GM23338 (cell line): ENCODE results near the gene TBC1D14. TPM values are rescaled to one million over a fixed set of nuclear protein-coding genes. Genes with fewer than 3 reads are reported as not detected.
A peak's percentile ranks its signal among the peaks of the same experiment; 100 is the strongest.

Experiments used
- ATAC-seq: fragments of 200-7000 bp; cut with Tn5 transposase; 3 replicates; pipeline ENCODE4 v1.9.1; 2020
- DNase-seq: peaks from one replicate; pipeline ENCODE4 v3.0.0-alpha.2; 2015; ENCODE audit warnings: low spot score
- H2AFZ ChIP-seq: fragments of 200-600 bp; sonication (generic); 2 replicates; pipeline ENCODE4 v1.8.0; 2016; ENCODE audit warnings: antibody characterized with exemption, mild to moderate bottlenecking, moderate library complexity
- H3F3A ChIP-seq: fragments of 200-600 bp; sonication (generic); replicated peaks from 2 replicates; pipeline ENCODE4 v1.8.0; 2017; ENCODE audit warnings: antibody characterized with exemption, mixed run types, low read depth
- H3K27ac ChIP-seq: fragments of 200-600 bp; sonication (generic); 2 replicates; pipeline ENCODE4 v1.6.1; 2016; ENCODE audit warnings: low read depth
- H3K27me3 ChIP-seq: fragments of 200-600 bp; sonication (generic); 2 replicates; pipeline ENCODE4 v1.8.0; 2016; ENCODE audit warnings: mild to moderate bottlenecking, mixed run types, moderate library complexity; ENCODE audit not compliant: insufficient read depth
- H3K36me3 ChIP-seq: fragments of 200-600 bp; sonication (generic); 2 replicates; pipeline ENCODE4 v1.8.0; 2016; ENCODE audit warnings: mild to moderate bottlenecking; ENCODE audit not compliant: insufficient read depth
- H3K4me1 ChIP-seq: fragments of 200-600 bp; sonication (generic); 2 replicates; pipeline ENCODE4 v1.8.0; 2016; ENCODE audit warnings: mild to moderate bottlenecking, moderate library complexity; ENCODE audit not compliant: insufficient read depth
- H3K4me2 ChIP-seq: fragments of 200-600 bp; sonication (generic); 2 replicates; pipeline ENCODE4 v1.7.1; 2017; ENCODE audit warnings: mixed run types
- H3K4me3 ChIP-seq: fragments of 200-600 bp; sonication (generic); 2 replicates; pipeline ENCODE4 v1.6.1; 2016; ENCODE audit warnings: mixed run types
- H3K79me2 ChIP-seq: fragments of 200-600 bp; sonication (generic); replicated peaks from 2 replicates; pipeline ENCODE4 v1.8.0; 2017; ENCODE audit warnings: mild to moderate bottlenecking; ENCODE audit not compliant: insufficient read depth
- H3K9me2 ChIP-seq: fragments of 200-600 bp; sonication (generic); 2 replicates; pipeline ENCODE4 v1.8.0; 2017; ENCODE audit not compliant: insufficient read depth
- H4K20me1 ChIP-seq: fragments of 200-600 bp; sonication (generic); replicated peaks from 2 replicates; pipeline ENCODE4 v1.8.0; 2017; ENCODE audit warnings: mild to moderate bottlenecking; ENCODE audit not compliant: insufficient read depth
- H3K27ac Mint-ChIP-seq: 2 replicates; pipeline ENCODE4 v1.8.0; 2020; ENCODE audit warnings: inconsistent platforms, mild to moderate bottlenecking, moderate library complexity, mixed read lengths
- H3K27me3 Mint-ChIP-seq: 3 replicates; pipeline ENCODE4 v1.8.0; 2022; ENCODE audit warnings: low read depth, mild to moderate bottlenecking, moderate library complexity, mixed read lengths, inconsistent platforms; ENCODE audit not compliant: insufficient read depth, poor library complexity
- H3K36me3 Mint-ChIP-seq: 3 replicates; pipeline ENCODE4 v1.8.0; 2021; ENCODE audit warnings: low read depth, mild to moderate bottlenecking, inconsistent platforms, moderate library complexity, mixed read lengths
- H3K4me1 Mint-ChIP-seq: 3 replicates; pipeline ENCODE4 v1.8.0; 2020; ENCODE audit warnings: mild to moderate bottlenecking, inconsistent platforms, mixed read lengths
- H3K4me3 Mint-ChIP-seq: 3 replicates; pipeline ENCODE4 v1.8.0; 2021; ENCODE audit warnings: moderate library complexity, mild to moderate bottlenecking, inconsistent platforms, mixed read lengths
- H3K9me3 Mint-ChIP-seq: 3 replicates; pipeline ENCODE4 v1.8.0; 2020; ENCODE audit warnings: moderate library complexity, mild to moderate bottlenecking, inconsistent platforms, mixed read lengths
- CREB1 ChIP-seq: fragments of 250-450 bp; sonication (Bioruptor Pico); IDR thresholded peaks from 2 replicates; pipeline ENCODE4 v1.5.0; 2020; ENCODE audit warnings: low read depth, mild to moderate bottlenecking, moderate library complexity
- EZH2 ChIP-seq: fragments of 200-600 bp; sonication (generic); IDR thresholded peaks from one replicate; pipeline ENCODE4 v1.8.0; 2017; ENCODE audit warnings: antibody characterized with exemption, mild to moderate bottlenecking, low read depth; ENCODE audit not compliant: unreplicated experiment
- EZH2phosphoT487 ChIP-seq: fragments of 200-600 bp; sonication (generic); IDR thresholded peaks from one replicate; pipeline ENCODE4 v1.8.1; 2018; ENCODE audit warnings: antibody characterized with exemption; ENCODE audit not compliant: unreplicated experiment
- JUNB ChIP-seq: IDR thresholded peaks from one replicate; pipeline ENCODE4 v1.6.1; 2016; ENCODE audit warnings: antibody characterized with exemption; ENCODE audit not compliant: unreplicated experiment
- NANOG ChIP-seq: IDR thresholded peaks from 2 replicates; pipeline ENCODE4 v1.6.1; 2016; ENCODE audit warnings: antibody characterized with exemption, borderline replicate concordance
- POLR2AphosphoS5 ChIP-seq: IDR thresholded peaks from 2 replicates; pipeline ENCODE4 v1.6.1; 2016; ENCODE audit warnings: antibody characterized with exemption, low read depth
- STAT1 ChIP-seq: IDR thresholded peaks from one replicate; pipeline ENCODE4 v1.6.1; 2016; ENCODE audit warnings: antibody characterized with exemption; ENCODE audit not compliant: unreplicated experiment
- ZNF114 ChIP-seq: fragments of 250-450 bp; sonication (Bioruptor Pico); IDR thresholded peaks from 2 replicates; pipeline ENCODE4 v1.5.0; 2020; ENCODE audit warnings: mild to moderate bottlenecking, moderate library complexity
- ZNF331 ChIP-seq: fragments of 250-450 bp; sonication (Bioruptor Pico); IDR thresholded peaks from 2 replicates; pipeline ENCODE4 v1.5.0; 2020; ENCODE audit warnings: low read depth, mild to moderate bottlenecking, moderate library complexity
- polyA plus RNA-seq: library from polyadenylated mRNA; unstranded; fragments of >200 nt; fragmentation: Nextera tagmentation; extraction: Ambion mirVana; gene quantifications from 2 replicates; pipeline ENCODE4 v1.2.1, GENCODE V29; 2016
- total RNA-seq: library from RNA; depleted of rRNA; stranded (reverse); fragments of >200 nt; shearing (Covaris generic); gene quantifications from 2 replicates; pipeline ENCODE4 v1.2.3, GENCODE V29; 2014
- TF ChIP-seq, protein P1 (sequence below): IDR thresholded peaks from 2 replicates; pipeline ENCODE4 v1.6.1; 2016; ENCODE audit warnings: antibody characterized with exemption
- TF ChIP-seq, protein P2 (sequence below): fragments of 250-450 bp; sonication (Bioruptor Pico); IDR thresholded peaks from 2 replicates; pipeline ENCODE4 v1.5.0; 2020; ENCODE audit warnings: mild to moderate bottlenecking, moderate library complexity
- TF ChIP-seq, protein P3 (sequence below), 2 experiments: fragments of 200-600 bp in 1 of 2; sonication (generic) in 1 of 2; conservative IDR thresholded peaks; 2 replicates each; pipeline versions ENCODE4 v1.5.1 to v1.6.1; 2016 to 2017; ENCODE audit warnings: antibody characterized with exemption in 2 of 2, low read depth in 2 of 2, mild to moderate bottlenecking in 2 of 2, moderate library complexity in 1 of 2
- TF ChIP-seq, protein P4 (sequence below): IDR thresholded peaks from one replicate; pipeline ENCODE4 v1.6.1; 2018; ENCODE audit warnings: antibody characterized with exemption; ENCODE audit not compliant: unreplicated experiment

The TBC1D14 gene
- total and polyA plus RNA-seq, 2 experiments from 2014 or later: 18.2 to 59.7 TPM

DNA sequence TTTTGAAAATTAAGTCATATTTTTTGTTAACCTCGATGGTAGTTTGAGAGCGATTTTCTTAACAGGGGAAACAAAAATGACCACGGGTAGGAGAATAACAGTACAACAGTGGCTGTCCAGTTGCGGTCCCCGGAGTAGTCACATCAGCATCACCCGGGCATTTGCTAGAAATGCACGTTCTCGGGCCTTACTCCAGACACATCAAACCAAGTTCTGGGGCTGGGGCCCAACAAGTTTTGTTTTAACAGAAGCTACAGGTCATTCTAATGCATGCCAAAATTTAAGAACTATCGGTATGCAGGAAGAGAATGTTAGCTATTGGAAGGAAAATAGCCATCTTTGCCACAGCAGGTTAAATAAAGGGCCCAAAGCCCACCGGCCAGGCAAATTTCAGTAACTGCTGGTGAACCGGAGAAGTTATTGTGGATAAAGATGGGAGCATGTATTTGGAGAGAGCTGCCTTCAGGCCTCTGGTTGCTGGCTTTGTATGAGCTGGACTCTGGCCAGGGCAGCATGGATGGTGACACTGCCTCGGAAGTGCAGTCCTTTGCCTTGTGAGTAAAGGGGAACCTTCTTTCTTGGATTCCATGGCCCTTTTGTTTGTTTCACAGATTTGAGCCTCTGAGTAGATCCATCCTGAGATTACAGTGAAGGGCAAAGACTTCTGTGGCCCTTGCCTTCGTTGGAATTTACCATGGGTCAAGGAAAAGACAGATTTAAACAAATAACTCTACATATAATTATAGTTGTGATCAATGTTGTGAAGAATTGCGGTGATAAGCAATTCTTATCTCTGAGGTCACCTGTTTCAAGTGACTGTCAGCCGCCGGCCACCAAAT is 62.1 kb downstream of the TBC1D14 start:
- Histone ChIP-seq H3K9me2 (no peaks in the 10 kb centered on the region), H3K4me1 (peaks cover 25% of the 10 kb centered on the region), H3K27ac (peak overlapping the region; percentile 96), H2AFZ (no peak overlapping the region), H3K4me3 (no peak overlapping the region), H3K79me2 (no peaks in the 10 kb centered on the region), H4K20me1 (no peaks in the 10 kb centered on the region), H3K36me3 (no peaks in the 10 kb centered on the region), H3F3A (peaks cover 4% of the 10 kb centered on the region; the same call in 1 of the 2 replicates), H3K4me2 (peak overlapping the region; percentile 66), H3K27me3 (no peaks in the 10 kb centered on the region)
- Mint-ChIP-seq H3K27ac (peak overlapping the region; percentile 91), H3K4me1 (peaks cover 31% of the 10 kb centered on the region), H3K4me3 (no peak overlapping the region; the same call in 2 of the 3 replicates), H3K36me3 (peaks cover 17% of the 10 kb centered on the region), H3K9me3 (peaks cover 9% of the 10 kb centered on the region; the same call in 2 of the 3 replicates), H3K27me3 (peaks cover 4% of the 10 kb centered on the region)
- no peak for DNase-seq
- TF ChIP-seq EZH2phosphoT487 (no peak), STAT1 (no peak), CREB1 (no peak), ZNF114 (CRISPR knock-in tag) (no peak), POLR2AphosphoS5 (no peak), ZNF331 (no peak), JUNB (no peak), EZH2 (no peak), NANOG (no peak)
- TF ChIP-seq, protein P1, sequence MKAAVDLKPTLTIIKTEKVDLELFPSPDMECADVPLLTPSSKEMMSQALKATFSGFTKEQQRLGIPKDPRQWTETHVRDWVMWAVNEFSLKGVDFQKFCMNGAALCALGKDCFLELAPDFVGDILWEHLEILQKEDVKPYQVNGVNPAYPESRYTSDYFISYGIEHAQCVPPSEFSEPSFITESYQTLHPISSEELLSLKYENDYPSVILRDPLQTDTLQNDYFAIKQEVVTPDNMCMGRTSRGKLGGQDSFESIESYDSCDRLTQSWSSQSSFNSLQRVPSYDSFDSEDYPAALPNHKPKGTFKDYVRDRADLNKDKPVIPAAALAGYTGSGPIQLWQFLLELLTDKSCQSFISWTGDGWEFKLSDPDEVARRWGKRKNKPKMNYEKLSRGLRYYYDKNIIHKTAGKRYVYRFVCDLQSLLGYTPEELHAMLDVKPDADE: no peak
- TF ChIP-seq, protein P2, sequence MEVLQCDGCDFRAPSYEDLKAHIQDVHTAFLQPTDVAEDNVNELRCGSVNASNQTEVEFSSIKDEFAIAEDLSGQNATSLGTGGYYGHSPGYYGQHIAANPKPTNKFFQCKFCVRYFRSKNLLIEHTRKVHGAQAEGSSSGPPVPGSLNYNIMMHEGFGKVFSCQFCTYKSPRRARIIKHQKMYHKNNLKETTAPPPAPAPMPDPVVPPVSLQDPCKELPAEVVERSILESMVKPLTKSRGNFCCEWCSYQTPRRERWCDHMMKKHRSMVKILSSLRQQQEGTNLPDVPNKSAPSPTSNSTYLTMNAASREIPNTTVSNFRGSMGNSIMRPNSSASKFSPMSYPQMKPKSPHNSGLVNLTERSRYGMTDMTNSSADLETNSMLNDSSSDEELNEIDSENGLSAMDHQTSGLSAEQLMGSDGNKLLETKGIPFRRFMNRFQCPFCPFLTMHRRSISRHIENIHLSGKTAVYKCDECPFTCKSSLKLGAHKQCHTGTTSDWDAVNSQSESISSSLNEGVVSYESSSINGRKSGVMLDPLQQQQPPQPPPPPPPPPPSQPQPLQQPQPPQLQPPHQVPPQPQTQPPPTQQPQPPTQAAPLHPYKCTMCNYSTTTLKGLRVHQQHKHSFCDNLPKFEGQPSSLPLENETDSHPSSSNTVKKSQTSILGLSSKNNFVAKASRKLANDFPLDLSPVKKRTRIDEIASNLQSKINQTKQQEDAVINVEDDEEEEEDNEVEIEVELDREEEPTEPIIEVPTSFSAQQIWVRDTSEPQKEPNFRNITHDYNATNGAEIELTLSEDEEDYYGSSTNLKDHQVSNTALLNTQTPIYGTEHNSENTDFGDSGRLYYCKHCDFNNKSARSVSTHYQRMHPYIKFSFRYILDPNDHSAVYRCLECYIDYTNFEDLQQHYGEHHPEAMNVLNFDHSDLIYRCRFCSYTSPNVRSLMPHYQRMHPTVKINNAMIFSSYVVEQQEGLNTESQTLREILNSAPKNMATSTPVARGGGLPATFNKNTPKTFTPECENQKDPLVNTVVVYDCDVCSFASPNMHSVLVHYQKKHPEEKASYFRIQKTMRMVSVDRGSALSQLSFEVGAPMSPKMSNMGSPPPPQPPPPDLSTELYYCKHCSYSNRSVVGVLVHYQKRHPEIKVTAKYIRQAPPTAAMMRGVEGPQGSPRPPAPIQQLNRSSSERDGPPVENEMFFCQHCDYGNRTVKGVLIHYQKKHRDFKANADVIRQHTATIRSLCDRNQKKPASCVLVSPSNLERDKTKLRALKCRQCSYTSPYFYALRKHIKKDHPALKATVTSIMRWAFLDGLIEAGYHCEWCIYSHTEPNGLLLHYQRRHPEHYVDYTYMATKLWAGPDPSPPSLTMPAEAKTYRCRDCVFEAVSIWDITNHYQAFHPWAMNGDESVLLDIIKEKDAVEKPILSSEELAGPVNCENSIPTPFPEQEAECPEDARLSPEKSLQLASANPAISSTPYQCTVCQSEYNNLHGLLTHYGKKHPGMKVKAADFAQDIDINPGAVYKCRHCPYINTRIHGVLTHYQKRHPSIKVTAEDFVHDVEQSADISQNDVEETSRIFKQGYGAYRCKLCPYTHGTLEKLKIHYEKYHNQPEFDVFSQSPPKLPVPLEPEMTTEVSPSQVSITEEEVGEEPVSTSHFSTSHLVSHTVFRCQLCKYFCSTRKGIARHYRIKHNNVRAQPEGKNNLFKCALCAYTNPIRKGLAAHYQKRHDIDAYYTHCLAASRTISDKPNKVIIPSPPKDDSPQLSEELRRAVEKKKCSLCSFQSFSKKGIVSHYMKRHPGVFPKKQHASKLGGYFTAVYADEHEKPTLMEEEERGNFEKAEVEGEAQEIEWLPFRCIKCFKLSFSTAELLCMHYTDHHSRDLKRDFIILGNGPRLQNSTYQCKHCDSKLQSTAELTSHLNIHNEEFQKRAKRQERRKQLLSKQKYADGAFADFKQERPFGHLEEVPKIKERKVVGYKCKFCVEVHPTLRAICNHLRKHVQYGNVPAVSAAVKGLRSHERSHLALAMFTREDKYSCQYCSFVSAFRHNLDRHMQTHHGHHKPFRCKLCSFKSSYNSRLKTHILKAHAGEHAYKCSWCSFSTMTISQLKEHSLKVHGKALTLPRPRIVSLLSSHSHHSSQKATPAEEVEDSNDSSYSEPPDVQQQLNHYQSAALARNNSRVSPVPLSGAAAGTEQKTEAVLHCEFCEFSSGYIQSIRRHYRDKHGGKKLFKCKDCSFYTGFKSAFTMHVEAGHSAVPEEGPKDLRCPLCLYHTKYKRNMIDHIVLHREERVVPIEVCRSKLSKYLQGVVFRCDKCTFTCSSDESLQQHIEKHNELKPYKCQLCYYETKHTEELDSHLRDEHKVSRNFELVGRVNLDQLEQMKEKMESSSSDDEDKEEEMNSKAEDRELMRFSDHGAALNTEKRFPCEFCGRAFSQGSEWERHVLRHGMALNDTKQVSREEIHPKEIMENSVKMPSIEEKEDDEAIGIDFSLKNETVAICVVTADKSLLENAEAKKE (CRISPR knock-in tag): no peak
- TF ChIP-seq, protein P3, sequence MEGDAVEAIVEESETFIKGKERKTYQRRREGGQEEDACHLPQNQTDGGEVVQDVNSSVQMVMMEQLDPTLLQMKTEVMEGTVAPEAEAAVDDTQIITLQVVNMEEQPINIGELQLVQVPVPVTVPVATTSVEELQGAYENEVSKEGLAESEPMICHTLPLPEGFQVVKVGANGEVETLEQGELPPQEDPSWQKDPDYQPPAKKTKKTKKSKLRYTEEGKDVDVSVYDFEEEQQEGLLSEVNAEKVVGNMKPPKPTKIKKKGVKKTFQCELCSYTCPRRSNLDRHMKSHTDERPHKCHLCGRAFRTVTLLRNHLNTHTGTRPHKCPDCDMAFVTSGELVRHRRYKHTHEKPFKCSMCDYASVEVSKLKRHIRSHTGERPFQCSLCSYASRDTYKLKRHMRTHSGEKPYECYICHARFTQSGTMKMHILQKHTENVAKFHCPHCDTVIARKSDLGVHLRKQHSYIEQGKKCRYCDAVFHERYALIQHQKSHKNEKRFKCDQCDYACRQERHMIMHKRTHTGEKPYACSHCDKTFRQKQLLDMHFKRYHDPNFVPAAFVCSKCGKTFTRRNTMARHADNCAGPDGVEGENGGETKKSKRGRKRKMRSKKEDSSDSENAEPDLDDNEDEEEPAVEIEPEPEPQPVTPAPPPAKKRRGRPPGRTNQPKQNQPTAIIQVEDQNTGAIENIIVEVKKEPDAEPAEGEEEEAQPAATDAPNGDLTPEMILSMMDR (conservative IDR thresholded peaks at IDR 0.05; ENCODE audit: low read depth in 2 of 2): no peak
- TF ChIP-seq, protein P4, sequence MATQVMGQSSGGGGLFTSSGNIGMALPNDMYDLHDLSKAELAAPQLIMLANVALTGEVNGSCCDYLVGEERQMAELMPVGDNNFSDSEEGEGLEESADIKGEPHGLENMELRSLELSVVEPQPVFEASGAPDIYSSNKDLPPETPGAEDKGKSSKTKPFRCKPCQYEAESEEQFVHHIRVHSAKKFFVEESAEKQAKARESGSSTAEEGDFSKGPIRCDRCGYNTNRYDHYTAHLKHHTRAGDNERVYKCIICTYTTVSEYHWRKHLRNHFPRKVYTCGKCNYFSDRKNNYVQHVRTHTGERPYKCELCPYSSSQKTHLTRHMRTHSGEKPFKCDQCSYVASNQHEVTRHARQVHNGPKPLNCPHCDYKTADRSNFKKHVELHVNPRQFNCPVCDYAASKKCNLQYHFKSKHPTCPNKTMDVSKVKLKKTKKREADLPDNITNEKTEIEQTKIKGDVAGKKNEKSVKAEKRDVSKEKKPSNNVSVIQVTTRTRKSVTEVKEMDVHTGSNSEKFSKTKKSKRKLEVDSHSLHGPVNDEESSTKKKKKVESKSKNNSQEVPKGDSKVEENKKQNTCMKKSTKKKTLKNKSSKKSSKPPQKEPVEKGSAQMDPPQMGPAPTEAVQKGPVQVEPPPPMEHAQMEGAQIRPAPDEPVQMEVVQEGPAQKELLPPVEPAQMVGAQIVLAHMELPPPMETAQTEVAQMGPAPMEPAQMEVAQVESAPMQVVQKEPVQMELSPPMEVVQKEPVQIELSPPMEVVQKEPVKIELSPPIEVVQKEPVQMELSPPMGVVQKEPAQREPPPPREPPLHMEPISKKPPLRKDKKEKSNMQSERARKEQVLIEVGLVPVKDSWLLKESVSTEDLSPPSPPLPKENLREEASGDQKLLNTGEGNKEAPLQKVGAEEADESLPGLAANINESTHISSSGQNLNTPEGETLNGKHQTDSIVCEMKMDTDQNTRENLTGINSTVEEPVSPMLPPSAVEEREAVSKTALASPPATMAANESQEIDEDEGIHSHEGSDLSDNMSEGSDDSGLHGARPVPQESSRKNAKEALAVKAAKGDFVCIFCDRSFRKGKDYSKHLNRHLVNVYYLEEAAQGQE: no peak
- ATAC-seq: no peak
